Measurements from ENCODE around the gene CCDC88C. TPM values are rescaled to one million over a fixed set of nuclear protein-coding genes. Genes with fewer than 3 reads are reported as not detected.

CCDC88C gene
- total RNA-seq, 2 donors from 2014 or later = 103 to 111 TPM

DNA sequence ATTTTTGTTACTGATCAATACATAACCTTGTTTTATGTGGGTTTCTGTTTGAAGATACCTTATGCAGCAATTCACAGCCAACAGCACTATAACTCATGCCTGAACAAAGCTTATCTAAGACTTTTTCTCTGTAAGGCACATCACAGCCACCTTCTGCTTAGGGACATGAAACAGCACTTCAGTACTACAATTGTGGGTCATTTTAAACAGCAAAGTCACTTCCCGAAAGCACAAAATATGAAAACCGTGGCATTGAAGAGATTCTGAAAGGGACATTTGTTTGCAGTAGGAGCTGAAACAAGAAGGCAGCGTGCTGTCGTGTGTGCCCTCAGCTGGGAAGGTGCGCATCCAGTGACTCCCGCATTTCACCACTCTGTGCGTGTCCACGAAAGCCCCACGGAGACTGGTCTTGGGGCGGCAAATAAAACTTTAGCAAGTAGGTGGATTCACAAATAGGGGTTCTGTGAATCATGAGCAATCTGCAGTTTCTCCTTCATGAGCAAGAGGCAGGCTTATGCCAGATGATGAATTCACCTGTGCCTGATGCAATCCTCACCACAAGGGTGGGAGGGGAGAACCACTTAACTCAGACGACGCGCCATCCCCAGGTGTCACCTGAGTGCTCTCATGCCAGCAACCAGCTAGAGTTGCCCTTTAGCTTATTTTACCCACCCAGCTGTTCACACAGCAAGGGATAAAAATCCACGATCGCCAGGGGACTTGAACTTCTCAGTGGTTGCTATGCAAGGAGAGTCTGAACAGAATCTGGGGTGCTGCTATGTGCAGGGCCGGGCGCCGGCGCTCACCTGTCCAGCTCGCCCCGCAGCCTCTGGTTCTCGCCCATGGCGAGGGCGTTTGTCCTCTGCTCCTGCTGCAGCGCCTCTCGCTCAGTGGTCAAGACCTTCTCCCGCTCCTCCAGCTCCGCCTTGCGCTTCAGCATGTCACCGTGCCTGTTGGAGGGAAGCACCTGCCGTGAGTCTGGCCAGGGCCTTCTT is 118.2 kb downstream of the CCDC88C start:
- Mint-ChIP-seq H3K27ac (peak overlapping the region; percentile 97), H3K27me3 (ENCODE audit: low read depth) (no peaks in the 10 kb centered on the region)
- ATAC-seq (replicated peaks in 1 of 2) = peak; percentile 32 to 34

DNA sequence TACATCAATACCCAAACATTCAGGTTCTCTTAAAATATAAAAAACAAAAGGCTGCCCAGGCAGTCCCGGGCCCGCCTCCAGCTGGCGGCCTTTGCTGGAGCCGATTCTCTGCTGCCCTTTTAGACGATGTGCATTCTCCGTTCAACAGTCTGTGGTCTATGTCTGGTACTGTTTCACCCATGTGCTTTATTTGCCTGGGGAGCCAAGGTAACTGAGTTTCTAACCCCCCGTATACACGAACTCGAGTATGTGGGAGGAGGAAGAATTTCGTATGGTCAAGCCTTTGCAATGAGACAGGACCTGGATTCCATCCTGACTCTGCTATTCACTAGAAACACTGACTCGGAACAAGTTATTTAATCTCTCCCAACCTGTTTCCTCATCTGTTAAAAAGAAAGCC is 119.0 kb downstream of the CCDC88C start:
- ATAC-seq (replicated peaks in 1 of 2) (no peak), DNase-seq (no peak)
- peak overlapping the region; percentile 97 for H3K27ac Mint-ChIP-seq
- no peaks in the 10 kb centered on the region for H3K9me3 Mint-ChIP-seq
- H3K4me3 Mint-ChIP-seq = peak overlapping the region in 1 of 2 donors; percentile 74
- H3K36me3 Mint-ChIP-seq (ENCODE audit: insufficient read depth in 2 of 2) = peaks cover 33 to 45% of the 10 kb centered on the region in 2 donors
- H3K4me1 Mint-ChIP-seq (ENCODE audit: low read depth) = peaks cover 54% of the 10 kb centered on the region
- H3K27me3 Mint-ChIP-seq (ENCODE audit: low read depth) = no peaks in the 10 kb centered on the region

More for the DNA sequence above, 118.2 kb downstream of the CCDC88C start:
- Mint-ChIP-seq H3K4me3 (peak overlapping the region; percentile 74), H3K36me3 (ENCODE audit: insufficient read depth in 2 of 2) (peaks cover 30 to 37% of the 10 kb centered on the region in 2 donors), H3K9me3 (no peaks in the 10 kb centered on the region), H3K4me1 (ENCODE audit: low read depth) (peaks cover 59% of the 10 kb centered on the region)
- peak; percentile 69 to 74 for DNase-seq

- Mint-ChIP-seq H3K27me3 (ENCODE audit: low read depth) (no peaks in the 10 kb centered on the region), H3K4me3 (no peak overlapping the region), H3K27ac (peak overlapping the region; percentile 92), H3K4me1 (ENCODE audit: low read depth) (peaks cover 54% of the 10 kb centered on the region), H3K36me3 (ENCODE audit: insufficient read depth in 2 of 2) (peaks cover 33 to 54% of the 10 kb centered on the region in 2 donors), H3K9me3 (no peaks in the 10 kb centered on the region)
- DNase-seq = no peak
- ATAC-seq (replicated peaks in 1 of 2) = no peak
Measured at GRCh38 chr14:91297081-91297711, 120.4 kb downstream of the CCDC88C start.

- Mint-ChIP-seq H3K27me3 (ENCODE audit: low read depth) (no peaks in the 10 kb centered on the region), H3K27ac (peak overlapping the region; percentile 58), H3K4me3 (no peak overlapping the region), H3K9me3 (no peaks in the 10 kb centered on the region), H3K36me3 (ENCODE audit: insufficient read depth in 2 of 2) (peaks cover 26 to 46% of the 10 kb centered on the region in 2 donors), H3K4me1 (ENCODE audit: low read depth) (peaks cover 44% of the 10 kb centered on the region)
- DNase-seq (no peak), ATAC-seq (replicated peaks in 1 of 2) (no peak)
Measured at GRCh38 chr14:91295851-91296796, 121.5 kb downstream of the CCDC88C start.

GRCh38 chr14:91295276-91295845 is 122.3 kb downstream of the CCDC88C start:
- DNase-seq = no peak
- Mint-ChIP-seq H3K4me3 (no peak overlapping the region), H3K9me3 (no peaks in the 10 kb centered on the region), H3K27me3 (ENCODE audit: low read depth) (no peaks in the 10 kb centered on the region), H3K4me1 (ENCODE audit: low read depth) (peaks cover 36% of the 10 kb centered on the region), H3K36me3 (ENCODE audit: insufficient read depth in 2 of 2) (peaks cover 22 to 43% of the 10 kb centered on the region in 2 donors), H3K27ac (no peak overlapping the region)
- ATAC-seq (replicated peaks in 1 of 2) = no peak

GRCh38 chr14:91294153-91294552 is 123.5 kb downstream of the CCDC88C start:
- peaks cover 24 to 45% of the 10 kb centered on the region in 2 donors for H3K36me3 Mint-ChIP-seq (ENCODE audit: insufficient read depth in 2 of 2)

GRCh38 chr14:91293281-91293680 is 124.3 kb downstream of the CCDC88C start:
- peak overlapping the region; percentile 74 for H3K27ac Mint-ChIP-seq
- H3K27me3 Mint-ChIP-seq (ENCODE audit: low read depth) = no peaks in the 10 kb centered on the region
- H3K36me3 Mint-ChIP-seq (ENCODE audit: insufficient read depth in 2 of 2) = peaks cover 18 to 38% of the 10 kb centered on the region in 2 donors

More at GRCh38 chr14:91294153-91294552, 123.5 kb downstream of the CCDC88C start:
- peak overlapping the region; percentile 60 for H3K27ac Mint-ChIP-seq
- H3K9me3 Mint-ChIP-seq = no peaks in the 10 kb centered on the region
- ATAC-seq (replicated peaks in 1 of 2) (no peak), DNase-seq (no peak)
- H3K4me1 Mint-ChIP-seq (ENCODE audit: low read depth) = peaks cover 24% of the 10 kb centered on the region
- no peak overlapping the region for H3K4me3 Mint-ChIP-seq
- H3K27me3 Mint-ChIP-seq (ENCODE audit: low read depth) = no peaks in the 10 kb centered on the region

GRCh38 chr14:91292491-91292890 is 125.1 kb downstream of the CCDC88C start:
- peak in 1 of 2 donors; percentile 35 for ATAC-seq (replicated peaks in 1 of 2)
- peak overlapping the region; percentile 74 for H3K27ac Mint-ChIP-seq
- H3K36me3 Mint-ChIP-seq (ENCODE audit: insufficient read depth in 2 of 2) = peaks cover 16 to 36% of the 10 kb centered on the region in 2 donors
- no peaks in the 10 kb centered on the region for H3K27me3 Mint-ChIP-seq (ENCODE audit: low read depth)
- no peak for DNase-seq
- H3K9me3 Mint-ChIP-seq = no peaks in the 10 kb centered on the region
- no peak overlapping the region for H3K4me3 Mint-ChIP-seq
- H3K4me1 Mint-ChIP-seq (ENCODE audit: low read depth) = peaks cover 14% of the 10 kb centered on the region

More at GRCh38 chr14:91293281-91293680, 124.3 kb downstream of the CCDC88C start:
- Mint-ChIP-seq H3K4me1 (ENCODE audit: low read depth) (peaks cover 16% of the 10 kb centered on the region), H3K9me3 (no peaks in the 10 kb centered on the region), H3K4me3 (no peak overlapping the region)
- no peak for DNase-seq
- no peak for ATAC-seq (replicated peaks in 1 of 2)

DNA sequence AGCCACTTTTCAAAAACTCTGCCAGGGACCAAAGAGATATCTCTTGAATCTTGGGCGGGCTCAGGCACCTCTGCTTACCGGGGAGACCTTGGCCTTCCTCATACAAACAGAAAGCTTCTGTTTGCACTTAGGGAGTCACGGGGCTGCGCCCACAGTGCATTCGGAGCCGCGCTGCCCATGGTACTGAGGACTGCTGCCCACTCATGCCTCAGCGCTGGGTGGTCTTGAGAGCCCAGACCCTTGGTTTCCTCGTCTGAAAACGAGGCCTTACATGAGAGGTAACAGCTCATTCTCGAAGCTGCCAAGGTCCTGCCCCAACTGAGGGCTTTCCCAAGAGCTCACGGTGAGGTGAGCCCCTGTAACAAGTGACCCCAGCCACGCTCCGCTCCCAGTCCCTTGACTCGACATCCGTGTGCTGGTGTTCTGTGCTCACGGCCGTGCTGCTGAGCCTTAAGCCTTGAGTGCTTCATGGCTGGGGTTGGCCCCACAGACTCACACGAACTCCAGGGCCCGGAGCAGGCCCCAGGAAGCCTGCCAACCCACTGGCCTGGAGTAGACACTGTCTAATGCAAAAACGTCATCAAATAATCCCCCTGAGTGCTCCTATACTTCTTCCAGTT is 125.7 kb downstream of the CCDC88C start:
- DNase-seq (no peak), ATAC-seq (replicated peaks in 1 of 2) (peak in 1 of 2 donors; percentile 14)
- Mint-ChIP-seq H3K4me3 (no peak overlapping the region), H3K36me3 (ENCODE audit: insufficient read depth in 2 of 2) (peaks cover 16 to 34% of the 10 kb centered on the region in 2 donors), H3K4me1 (ENCODE audit: low read depth) (peaks cover 14% of the 10 kb centered on the region), H3K27ac (peak overlapping the region; percentile 74), H3K9me3 (no peaks in the 10 kb centered on the region), H3K27me3 (ENCODE audit: low read depth) (no peaks in the 10 kb centered on the region)

- DNase-seq (no peak), ATAC-seq (replicated peaks in 1 of 2) (no peak)
- H3K27ac Mint-ChIP-seq = peak overlapping the region; percentile 57
- H3K36me3 Mint-ChIP-seq (ENCODE audit: insufficient read depth in 2 of 2) = peaks cover 13 to 33% of the 10 kb centered on the region in 2 donors
- H3K4me1 Mint-ChIP-seq (ENCODE audit: low read depth) = peaks cover 22% of the 10 kb centered on the region
- H3K9me3 Mint-ChIP-seq = no peaks in the 10 kb centered on the region
- H3K4me3 Mint-ChIP-seq = no peak overlapping the region
- no peaks in the 10 kb centered on the region for H3K27me3 Mint-ChIP-seq (ENCODE audit: low read depth)
Measured at GRCh38 chr14:91290986-91291385, 126.6 kb downstream of the CCDC88C start.

GRCh38 chr14:91289464-91289863 is 128.2 kb downstream of the CCDC88C start:
- no peaks in the 10 kb centered on the region for H3K9me3 Mint-ChIP-seq
- no peaks in the 10 kb centered on the region for H3K27me3 Mint-ChIP-seq (ENCODE audit: low read depth)
- no peak overlapping the region for H3K4me3 Mint-ChIP-seq
- H3K36me3 Mint-ChIP-seq (ENCODE audit: insufficient read depth in 2 of 2) = peaks cover 17 to 46% of the 10 kb centered on the region in 2 donors
- H3K27ac Mint-ChIP-seq = no peak overlapping the region
- H3K4me1 Mint-ChIP-seq (ENCODE audit: low read depth) = peaks cover 29% of the 10 kb centered on the region
- no peak for ATAC-seq (replicated peaks in 1 of 2)
- DNase-seq = no peak

- no peak for DNase-seq
- Mint-ChIP-seq H3K27me3 (ENCODE audit: low read depth) (no peaks in the 10 kb centered on the region), H3K36me3 (ENCODE audit: insufficient read depth in 2 of 2) (peaks cover 16 to 47% of the 10 kb centered on the region in 2 donors), H3K4me1 (ENCODE audit: low read depth) (peaks cover 29% of the 10 kb centered on the region), H3K9me3 (no peaks in the 10 kb centered on the region), H3K27ac (no peak overlapping the region), H3K4me3 (no peak overlapping the region)
- ATAC-seq (replicated peaks in 1 of 2) = no peak
Measured at GRCh38 chr14:91288876-91289275, 128.7 kb downstream of the CCDC88C start.

Measured in activated T-cell treated with anti-CD3 and anti-CD28 coated beads, Interleukin-2, amount 50 U/mL, for 72 hours (primary cell).